ENCODE measurements around the gene GABRD. TPM values are rescaled to one million over a fixed set of nuclear protein-coding genes. Genes with fewer than 3 reads are reported as not detected.

Gene GABRD
- total RNA-seq, 1 experiment from 2014 or later = 15.6 TPM

GRCh38 chr1:2028870-2029560 lies 9.9 kb downstream of the GABRD start:
- BruUV-seq (replicated peaks) = no TSS peak
- RAD21 ChIA-PET (ENCODE audit: low non-redundant PET in 1 of 2, low total read pairs in 2 of 2, uncharacterized antibody in 2 of 2, unreplicated experiment in 2 of 2) = no interaction called here

More at GRCh38 chr1:2028870-2029560, 9.9 kb downstream of the GABRD start:
- Histone ChIP-seq H3K9ac (ENCODE audit: low read length) (no peak overlapping the region), H3K4me2 (ENCODE audit: low read length) (no peak overlapping the region), H3K27ac (ENCODE audit: low read depth, low read length) (no peak overlapping the region), H3K9me2 (ENCODE audit: insufficient read depth) (no peaks in the 10 kb centered on the region), H3K4me3 (replicated peaks in 1 of 2; ENCODE audit: low read depth in 1 of 2, low read length in 2 of 2) (no peak overlapping the region), H2AFZ (ENCODE audit: low read depth, low read length, poor library complexity, severe bottlenecking) (no peak overlapping the region), H3K4me1 (ENCODE audit: control insufficient read depth in 1 of 2, insufficient read depth in 2 of 2, low read length in 2 of 2) (no peaks in the 10 kb centered on the region), H4K20me1 (ENCODE audit: insufficient read depth) (no peaks in the 10 kb centered on the region), H3K27me3 (ENCODE audit: insufficient read depth, low read length) (no peaks in the 10 kb centered on the region), H3K79me2 (ENCODE audit: insufficient read depth, low read length) (no peaks in the 10 kb centered on the region), H3K9me3 (ENCODE audit: control insufficient read depth in 1 of 2, insufficient read depth in 1 of 2, low read depth in 1 of 2, low read length in 2 of 2) (no peaks in the 10 kb centered on the region), H3K36me3 (ENCODE audit: control insufficient read depth in 1 of 2, insufficient read depth in 2 of 2, low read length in 2 of 2) (no peaks in the 10 kb centered on the region)
- ChIA-PET POLR2A (no interaction called here), CTCF (no interaction called here)
- no peak for ATAC-seq
- TF ChIP-seq SRF (IDR thresholded peaks at IDR 0.05; ENCODE audit: low read depth) (no peak), CTCF (IDR thresholded peaks at IDR 0.05 in 2 of 3, conservative IDR thresholded peaks at IDR 0.05 in 1 of 3; ENCODE audit: borderline replicate concordance in 1 of 3, insufficient read depth in 1 of 3, low read depth in 2 of 3, low read length in 2 of 3) (no peak), JUND (IDR thresholded peaks at IDR 0.05) (no peak), EZH2 (IDR thresholded peaks at IDR 0.05) (no peak), ZFX (IDR thresholded peaks at IDR 0.05) (no peak), ZBTB33 (IDR thresholded peaks at IDR 0.05; ENCODE audit: extremely low read depth, insufficient replicate concordance, low read length) (no peak), ZNF274 (IDR thresholded peaks at IDR 0.05; ENCODE audit: low read depth, low read length) (no peak), MAX (IDR thresholded peaks at IDR 0.05) (no peak), POLR2A (IDR thresholded peaks at IDR 0.05; ENCODE audit: borderline replicate concordance, extremely low read depth, insufficient read depth, insufficient read length) (no peak), EGR1 (IDR thresholded peaks at IDR 0.05; ENCODE audit: low read depth) (no peak), FOSL1 (IDR thresholded peaks at IDR 0.05; ENCODE audit: low read depth) (no peak), ATF3 (IDR thresholded peaks at IDR 0.05) (no peak), SIN3A (IDR thresholded peaks at IDR 0.05; ENCODE audit: low read depth) (no peak), CEBPB (IDR thresholded peaks at IDR 0.05; ENCODE audit: low read depth) (no peak), CBX3 (IDR thresholded peaks at IDR 0.05; ENCODE audit: low read depth) (no peak), YY1 (IDR thresholded peaks at IDR 0.05; ENCODE audit: extremely low read depth, insufficient replicate concordance, low read depth, low read length) (no peak), RAD21 (IDR thresholded peaks at IDR 0.05; ENCODE audit: low read depth) (no peak), TCF7L2 (IDR thresholded peaks at IDR 0.05; ENCODE audit: borderline replicate concordance, extremely low read depth, insufficient read depth, insufficient read length) (no peak)
- intact Hi-C loops (cut with micrococcal nuclease) = no loop called here
- no peak for DNase-seq (ENCODE audit: low read depth, low spot score)
